Naive B cell (primary cell): Measurements from ENCODE around the gene WNT2. TPM values are rescaled to one million over a fixed set of nuclear protein-coding genes. Genes with fewer than 3 reads are reported as not detected.
"Not testable (repeated sequence)": the region's sequence is repeated elsewhere in the genome, so short reads cannot be mapped to it uniquely, and the experiment has no call there.

Experiments
- ATAC-seq, 2 donors: fragments of 150-1000 bp; cut with Tn5 transposase; 2 replicates each; pipeline ENCODE4 v1.10.0; 2021; ENCODE audit warnings: low read depth in 2 of 2, mild to moderate bottlenecking in 2 of 2, moderate library complexity in 2 of 2
- DNase-seq: peaks from one replicate; pipeline ENCODE4 v3.0.0; 2022
- H3K27ac Mint-ChIP-seq, 6 donors: one replicate each; pipeline ENCODE4 v1.8.0; 2020 to 2022; ENCODE audit warnings: mild to moderate bottlenecking in 6 of 6, mixed read lengths in 6 of 6, moderate library complexity in 5 of 6, inconsistent platforms in 2 of 6
- H3K27me3 Mint-ChIP-seq, 3 donors: one replicate each; pipeline ENCODE4 v1.8.0; 2021 to 2022; ENCODE audit warnings: mixed read lengths in 3 of 3, mild to moderate bottlenecking in 1 of 3
- H3K36me3 Mint-ChIP-seq, 2 donors: one replicate each; pipeline ENCODE4 v1.8.0; 2020 to 2022; ENCODE audit warnings: mixed read lengths in 2 of 2, inconsistent platforms in 1 of 2, mild to moderate bottlenecking in 1 of 2
- H3K4me1 Mint-ChIP-seq, 3 donors: one replicate each; pipeline ENCODE4 v1.8.0; 2020 to 2022; ENCODE audit warnings: mixed read lengths in 3 of 3, inconsistent platforms in 1 of 3, mild to moderate bottlenecking in 1 of 3, moderate library complexity in 1 of 3
- H3K4me3 Mint-ChIP-seq, 8 donors: one replicate each; pipeline ENCODE4 v1.8.0; 2020 to 2022; ENCODE audit warnings: mild to moderate bottlenecking in 8 of 8, mixed read lengths in 8 of 8, moderate library complexity in 8 of 8, inconsistent platforms in 2 of 8
- H3K9me3 Mint-ChIP-seq, 7 donors: one replicate each; pipeline ENCODE4 v1.8.0; 2020 to 2022; ENCODE audit warnings: mixed read lengths in 7 of 7, mild to moderate bottlenecking in 5 of 7, inconsistent platforms in 2 of 7, moderate library complexity in 1 of 7
- polyA plus RNA-seq, 6 donors: library from polyadenylated mRNA; unstranded; fragments of 300-500 nt; fragmentation: Illumina TruSeq; gene quantifications; one replicate each; pipeline ENCODE4 v1.2.3, GENCODE V29; 2021; ENCODE audit warnings: low read depth in 6 of 6

The WNT2 gene
- polyA plus RNA-seq, 6 donors from 2014 or later, result not detected

GRCh38 chr7:117324960-117325359 is 2.1 kb upstream of the WNT2 start:
- peaks cover 44 to 67% (median 66%) of the 10 kb centered on the region in 3 donors for H3K27me3 Mint-ChIP-seq
- H3K4me1 Mint-ChIP-seq, result peaks cover 0 to 5% (median 5%) of the 10 kb centered on the region in 3 donors
- DNase-seq (no peak), ATAC-seq (no peak)
- H3K4me3 Mint-ChIP-seq, result no peak overlapping the region
- peaks cover 0 to 6% of the 10 kb centered on the region in 2 donors for H3K36me3 Mint-ChIP-seq
- peaks cover 2 to 33% (median 5%) of the 10 kb centered on the region in 7 donors for H3K9me3 Mint-ChIP-seq
- no peak overlapping the region for H3K27ac Mint-ChIP-seq

GRCh38 chr7:117323851-117324711 is 1.2 kb upstream of the WNT2 start:
- Mint-ChIP-seq H3K36me3 (peaks cover 0 to 6% of the 10 kb centered on the region in 2 donors), H3K27me3 (peaks cover 47 to 70% (median 69%) of the 10 kb centered on the region in 3 donors), H3K9me3 (peaks cover 2 to 33% (median 6%) of the 10 kb centered on the region in 7 donors), H3K4me3 (no peak overlapping the region), H3K4me1 (peaks cover 0 to 5% (median 5%) of the 10 kb centered on the region in 3 donors), H3K27ac (no peak overlapping the region)
- ATAC-seq (no peak), DNase-seq (no peak)

- H3K4me3 Mint-ChIP-seq, result no peak overlapping the region
- no peak overlapping the region for H3K27ac Mint-ChIP-seq
- no peak for ATAC-seq
- peaks cover 0 to 6% of the 10 kb centered on the region in 2 donors for H3K36me3 Mint-ChIP-seq
- DNase-seq, result no peak
- H3K9me3 Mint-ChIP-seq, result peaks cover 0 to 28% (median 6%) of the 10 kb centered on the region in 7 donors
- H3K4me1 Mint-ChIP-seq, result peaks cover 0 to 5% (median 5%) of the 10 kb centered on the region in 3 donors
- peaks cover 47 to 70% (median 69%) of the 10 kb centered on the region in 3 donors for H3K27me3 Mint-ChIP-seq
Observed at GRCh38 chr7:117323305-117323850, 520 bp upstream of the WNT2 start.

GRCh38 chr7:117320523-117320922 is 2.3 kb downstream of the WNT2 start:
- Mint-ChIP-seq H3K9me3 (peaks cover 0 to 9% (median 6%) of the 10 kb centered on the region in 7 donors), H3K27ac (no peak overlapping the region), H3K4me1 (peaks cover 0 to 5% (median 5%) of the 10 kb centered on the region in 3 donors), H3K4me3 (no peak overlapping the region), H3K27me3 (peaks cover 41 to 59% (median 54%) of the 10 kb centered on the region in 3 donors), H3K36me3 (peaks cover 0 to 6% of the 10 kb centered on the region in 2 donors)
- DNase-seq (no peak), ATAC-seq (no peak)

GRCh38 chr7:117319181-117319580 is 3.7 kb downstream of the WNT2 start:
- H3K27ac Mint-ChIP-seq, result no peak overlapping the region
- H3K4me3 Mint-ChIP-seq, result no peak overlapping the region
- H3K4me1 Mint-ChIP-seq, result peaks cover 0 to 5% (median 5%) of the 10 kb centered on the region in 3 donors
- ATAC-seq (no peak), DNase-seq (no peak)
- peaks cover 0 to 9% (median 6%) of the 10 kb centered on the region in 7 donors for H3K9me3 Mint-ChIP-seq
- peaks cover 0 to 6% of the 10 kb centered on the region in 2 donors for H3K36me3 Mint-ChIP-seq
- H3K27me3 Mint-ChIP-seq, result peaks cover 31 to 52% (median 42%) of the 10 kb centered on the region in 3 donors

- peaks cover 3 to 16% (median 15%) of the 10 kb centered on the region in 3 donors for H3K27me3 Mint-ChIP-seq
- H3K4me1 Mint-ChIP-seq, result no peaks in the 10 kb centered on the region
- H3K27ac Mint-ChIP-seq, result no peak overlapping the region
- DNase-seq (no peak), ATAC-seq (no peak)
- no peak overlapping the region for H3K4me3 Mint-ChIP-seq
- no peaks in the 10 kb centered on the region for H3K36me3 Mint-ChIP-seq
- H3K9me3 Mint-ChIP-seq, result peaks cover 0 to 4% (median 0%) of the 10 kb centered on the region in 7 donors
Observed at GRCh38 chr7:117313582-117313981, 9.3 kb downstream of the WNT2 start.

GRCh38 chr7:117312593-117313580 is 10.0 kb downstream of the WNT2 start:
- no peaks in the 10 kb centered on the region for H3K4me1 Mint-ChIP-seq
- H3K36me3 Mint-ChIP-seq, result no peaks in the 10 kb centered on the region
- H3K27ac Mint-ChIP-seq, result no peak overlapping the region
- no peak for ATAC-seq
- peaks cover 0 to 4% (median 0%) of the 10 kb centered on the region in 7 donors for H3K9me3 Mint-ChIP-seq
- no peak overlapping the region for H3K4me3 Mint-ChIP-seq
- no peak for DNase-seq
- H3K27me3 Mint-ChIP-seq, result peaks cover 3 to 16% (median 15%) of the 10 kb centered on the region in 3 donors

- DNase-seq, result no peak
- no peak overlapping the region for H3K4me3 Mint-ChIP-seq
- no peaks in the 10 kb centered on the region for H3K4me1 Mint-ChIP-seq
- H3K27me3 Mint-ChIP-seq, result peaks cover 3 to 16% (median 7%) of the 10 kb centered on the region in 3 donors
- no peak for ATAC-seq
- peaks cover 0 to 4% (median 0%) of the 10 kb centered on the region in 7 donors for H3K9me3 Mint-ChIP-seq
- H3K36me3 Mint-ChIP-seq, result no peaks in the 10 kb centered on the region
- no peak overlapping the region for H3K27ac Mint-ChIP-seq
Observed at GRCh38 chr7:117308891-117309290, 14.0 kb downstream of the WNT2 start.

GRCh38 chr7:117302396-117302795 is 20.5 kb downstream of the WNT2 start:
- Mint-ChIP-seq H3K27ac (no peak overlapping the region), H3K36me3 (no peaks in the 10 kb centered on the region), H3K4me3 (no peak overlapping the region), H3K4me1 (no peaks in the 10 kb centered on the region), H3K27me3 (no peaks in the 10 kb centered on the region), H3K9me3 (peaks cover 0 to 8% (median 0%) of the 10 kb centered on the region in 7 donors)
- ATAC-seq (no peak), DNase-seq (no peak)

- H3K4me3 Mint-ChIP-seq, DNase-seq, ATAC-seq, H3K27me3 Mint-ChIP-seq, H3K36me3 Mint-ChIP-seq, H3K4me1 Mint-ChIP-seq, H3K27ac Mint-ChIP-seq, H3K9me3 Mint-ChIP-seq: not testable (repeated sequence)
Observed at GRCh38 chr7:117300506-117300905, 22.4 kb downstream of the WNT2 start.

GRCh38 chr7:117297606-117298005 is 25.3 kb downstream of the WNT2 start:
- ATAC-seq, result no peak

GRCh38 chr7:117296066-117296465 is 26.8 kb downstream of the WNT2 start:
- ATAC-seq (no peak), DNase-seq (no peak)
- Mint-ChIP-seq H3K27ac (no peak overlapping the region), H3K4me1 (no peaks in the 10 kb centered on the region), H3K27me3 (no peaks in the 10 kb centered on the region), H3K36me3 (no peaks in the 10 kb centered on the region), H3K4me3 (no peak overlapping the region), H3K9me3 (peaks cover 0 to 2% (median 0%) of the 10 kb centered on the region in 7 donors)

More at GRCh38 chr7:117297606-117298005, 25.3 kb downstream of the WNT2 start:
- Mint-ChIP-seq H3K9me3 (peaks cover 0 to 2% (median 0%) of the 10 kb centered on the region in 7 donors), H3K36me3 (no peaks in the 10 kb centered on the region), H3K27me3 (no peaks in the 10 kb centered on the region), H3K4me1 (no peaks in the 10 kb centered on the region), H3K4me3 (no peak overlapping the region), H3K27ac (no peak overlapping the region)
- no peak for DNase-seq

GRCh38 chr7:117285826-117286225 is 37.0 kb downstream of the WNT2 start:
- no peak for DNase-seq
- Mint-ChIP-seq H3K27me3 (peaks cover 0 to 9% (median 6%) of the 10 kb centered on the region in 3 donors), H3K36me3 (no peaks in the 10 kb centered on the region), H3K4me1 (no peaks in the 10 kb centered on the region), H3K9me3 (peaks cover 0 to 5% (median 0%) of the 10 kb centered on the region in 7 donors), H3K27ac (no peak overlapping the region), H3K4me3 (no peak overlapping the region)
- ATAC-seq, result no peak
